Esophagus muscularis mucosa (tissue), 4 donors: ENCODE data around the gene DGCR6L. TPM values are rescaled to one million over a fixed set of nuclear protein-coding genes. Genes with fewer than 3 reads are reported as not detected.
A peak's percentile ranks its signal among the peaks of the same experiment; 100 is the strongest.
"Not testable (repeated sequence)": the region's sequence is repeated elsewhere in the genome, so short reads cannot be mapped to it uniquely, and the experiment has no call there.

ENCODE experiments used
- DNase-seq: peaks from one replicate; pipeline ENCODE4 v3.0.0-alpha.2; 2017; ENCODE audit errors: extremely low spot score
- H3K27ac ChIP-seq, 4 donors: fragments of 200-600 bp; sonication (generic); replicated peaks in 1 of 4; 1 replicate in 3 of 4; 2 replicates in 1 of 4; pipeline ENCODE4 v1.5.1; 2016 to 2019; ENCODE audit warnings: mild to moderate bottlenecking in 1 of 4
- H3K27me3 ChIP-seq, 4 donors: fragments of 200-600 bp; sonication (generic); one replicate each; pipeline versions ENCODE4 v1.5.1 to v1.6.0; 2016 to 2019
- H3K36me3 ChIP-seq, 4 donors: fragments of 200-600 bp; sonication (generic); one replicate each; pipeline ENCODE4 v1.5.1; 2016 to 2019
- H3K4me1 ChIP-seq, 4 donors: fragments of 200-600 bp; sonication (generic); one replicate each; pipeline ENCODE4 v1.5.1; 2016 to 2019
- H3K4me3 ChIP-seq, 4 donors: fragments of 200-600 bp; sonication (generic); 1 replicate in 2 of 4; 2 replicates in 2 of 4; pipeline ENCODE4 v1.5.1; 2016 to 2019; ENCODE audit warnings: mild to moderate bottlenecking in 4 of 4, moderate library complexity in 1 of 4
- H3K9me3 ChIP-seq, 4 donors: fragments of 200-600 bp; sonication (generic); 1 replicate in 3 of 4; 2 replicates in 1 of 4; pipeline ENCODE4 v1.5.1; 2016 to 2019
- CTCF ChIP-seq, 3 experiments: fragments of 200-600 bp in 2 of 3; fragments of 450-650 bp in 1 of 3; sonication (generic) in 2 of 3; IDR thresholded peaks; one replicate each; pipeline ENCODE4 v1.5.1; 2017 to 2019; ENCODE audit warnings: antibody characterized with exemption in 3 of 3, mild to moderate bottlenecking in 2 of 3, moderate library complexity in 1 of 3
- EP300 ChIP-seq: sonication (generic); formaldehyde crosslinking; IDR thresholded peaks from one replicate; pipeline ENCODE4 v1.6.1; 2017; ENCODE audit warnings: antibody characterized with exemption
- POLR2A ChIP-seq: fragments of 450-650 bp; IDR thresholded peaks from one replicate; pipeline ENCODE4 v1.6.1; 2017; ENCODE audit warnings: antibody characterized with exemption, moderate library complexity, mild to moderate bottlenecking, low read depth
- POLR2AphosphoS5 ChIP-seq, 2 donors: sonication (generic); formaldehyde crosslinking; IDR thresholded peaks; one replicate each; pipeline ENCODE4 v1.6.1; 2017; ENCODE audit warnings: antibody characterized with exemption in 2 of 2
- whole genome bisulfite sequencing: methylation state at CpG from one replicate; pipeline ENCODE4 v1.1.5; 2018; 5-methylcytosine and 5-hydroxymethylcytosine counted together
- intact Hi-C: fragments of 100-400 bp; cut with DNase I; formaldehyde crosslinking; loops from one replicate; pipeline ENCODE4 v1.15.1; 2023
- total RNA-seq, 4 donors: library from RNA; depleted of rRNA; stranded (reverse); fragments of >200 nt; gene quantifications; one replicate each; pipeline versions ENCODE4 v1.1.0 to v1.2.1, GENCODE V29; 2016

DGCR6L gene
- total RNA-seq, 4 donors from 2014 or later = 41.5 to 73.0 (median 52.9) TPM

- WGBS = 15% methylated on average over 4 of the region's 12 CpGs
- H3K36me3 ChIP-seq, H3K9me3 ChIP-seq, H3K4me3 ChIP-seq, H3K27ac ChIP-seq, H3K4me1 ChIP-seq: not testable (repeated sequence)
- intact Hi-C loops = loop anchor here (1.0 kb wide), 1 partner anchor 128 kb away; no protein-coding TSS in a partner anchor
- TF ChIP-seq CTCF (IDR thresholded peaks at IDR 0.05) = peak; percentile 45 to 91 (median 84)
- DNase-seq = peak; percentile 95
- peaks cover 0 to 16% (median 0%) of the 10 kb centered on the region in 4 donors for H3K27me3 ChIP-seq
Observed at GRCh38 chr22:20285473-20286311, 34.2 kb downstream of the DGCR6L start.

GRCh38 chr22:20284471-20285086, 35.3 kb downstream of the DGCR6L start:
- 81% methylated on average over 7 of the region's 13 CpGs for WGBS
- Histone ChIP-seq H3K27ac (no peak overlapping the region), H3K27me3 (peaks cover 0 to 7% (median 0%) of the 10 kb centered on the region in 4 donors), H3K9me3 (no peaks in the 10 kb centered on the region), H3K4me3 (no peak overlapping the region), H3K4me1 (no peaks in the 10 kb centered on the region), H3K36me3 (no peaks in the 10 kb centered on the region)
- intact Hi-C loops = loop anchor here (1.0 kb wide), 1 partner anchor 127 kb away; no protein-coding TSS in a partner anchor
- TF ChIP-seq POLR2A = no peak
- no peak for TF ChIP-seq EP300
- no peak for TF ChIP-seq CTCF (IDR thresholded peaks at IDR 0.05)
- no peak for TF ChIP-seq POLR2AphosphoS5 (IDR thresholded peaks at IDR 0.05)
- DNase-seq = no peak

- TF ChIP-seq POLR2AphosphoS5 (IDR thresholded peaks at IDR 0.05) (no peak), POLR2A (no peak), EP300 (no peak), CTCF (IDR thresholded peaks at IDR 0.05) (no peak)
- Histone ChIP-seq H3K27me3 (peaks cover 0 to 7% (median 0%) of the 10 kb centered on the region in 4 donors), H3K27ac (no peak overlapping the region), H3K9me3 (no peaks in the 10 kb centered on the region), H3K36me3 (no peaks in the 10 kb centered on the region), H3K4me3 (no peak overlapping the region), H3K4me1 (no peaks in the 10 kb centered on the region)
- intact Hi-C loops = no loop called here
- WGBS = no CpG with 5 or more reads among the region's 5 CpGs
- no peak for DNase-seq
Observed at GRCh38 chr22:20283674-20284066, 36.2 kb downstream of the DGCR6L start.

- Histone ChIP-seq H3K27ac (no peak overlapping the region), H3K9me3 (no peaks in the 10 kb centered on the region), H3K4me1 (no peaks in the 10 kb centered on the region), H3K4me3 (no peak overlapping the region), H3K27me3 (peaks cover 0 to 7% (median 0%) of the 10 kb centered on the region in 4 donors), H3K36me3 (no peaks in the 10 kb centered on the region)
- 80% methylated on average over 5 of the region's 15 CpGs for WGBS
- TF ChIP-seq EP300 (no peak), POLR2AphosphoS5 (IDR thresholded peaks at IDR 0.05) (no peak), POLR2A (no peak), CTCF (IDR thresholded peaks at IDR 0.05) (no peak)
- intact Hi-C loops = no loop called here
- no peak for DNase-seq
Observed at GRCh38 chr22:20282901-20283673, 36.8 kb downstream of the DGCR6L start.
